HG03025 (cell line): ENCODE measurements around the gene KRTAP17-1.
"Not testable (repeated sequence)": the region's sequence is repeated elsewhere in the genome, so short reads cannot be mapped to it uniquely, and the experiment has no call there.

ENCODE experiments used
- ATAC-seq: cut with Tn5 transposase; IDR thresholded peaks from one replicate; pipeline ENCODE4 v1.9.1; 2021; ENCODE audit warnings: mild to moderate bottlenecking, moderate library complexity; ENCODE audit not compliant: unreplicated experiment, low FRiP score

KRTAP17-1 gene

GRCh38 chr17:41308251-41308917 is 7.1 kb downstream of the KRTAP17-1 start:
- no peak for ATAC-seq

DNA sequence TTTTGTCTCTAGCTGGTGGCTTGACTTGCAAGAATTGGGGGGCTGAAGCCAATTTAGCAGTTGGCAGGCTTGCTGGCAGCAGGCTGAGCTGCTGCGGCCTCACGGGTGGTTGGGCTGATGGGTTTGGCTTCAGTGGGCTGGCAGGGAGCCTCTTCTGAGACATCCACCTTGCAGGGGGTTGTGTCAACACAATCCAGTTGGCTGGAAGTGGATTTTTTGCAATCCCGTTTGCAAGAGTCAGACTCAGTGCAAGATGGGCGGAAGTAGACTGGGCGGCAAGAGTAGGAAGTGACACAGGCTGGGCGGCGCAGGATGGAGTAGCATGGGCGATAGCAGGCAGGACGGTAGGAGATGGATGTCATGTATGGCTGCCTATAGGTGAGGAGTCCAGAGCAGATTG is 7.9 kb downstream of the KRTAP17-1 start:
- no peak for ATAC-seq

DNA sequence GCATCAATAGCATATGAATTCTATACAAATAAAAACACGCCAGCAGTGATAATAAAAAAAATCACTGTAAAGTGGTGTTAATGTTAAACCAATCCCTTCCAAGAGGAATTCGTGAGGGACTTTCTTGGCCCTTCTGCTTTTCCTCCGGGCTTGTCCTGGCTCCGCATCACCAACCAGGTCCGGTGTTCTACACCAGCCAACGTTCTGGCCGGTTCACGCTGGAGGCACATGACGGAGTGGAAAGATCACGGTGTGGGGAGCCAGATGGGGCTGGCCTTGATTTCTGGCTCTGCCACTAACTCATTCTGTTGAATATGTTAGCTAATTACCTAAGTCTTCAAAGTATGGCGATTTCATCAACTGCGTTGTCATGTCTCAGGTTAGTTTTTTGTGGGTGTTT is 11.4 kb downstream of the KRTAP17-1 start:
- ATAC-seq = no peak

- ATAC-seq = no peak
Observed at GRCh38 chr17:41302981-41303380, 12.5 kb downstream of the KRTAP17-1 start.

GRCh38 chr17:41301916-41302901 is 13.3 kb downstream of the KRTAP17-1 start, which contains the start of gene KRTAP29-1:
Gene KRTAP29-1 (minus strand): TSS chr17:41302851. CDS start chr17:41302851, 0 bp downstream.
- no peak for ATAC-seq

GRCh38 chr17:41301204-41301790 is 14.2 kb downstream of the KRTAP17-1 start:
- no peak for ATAC-seq

- no peak for ATAC-seq
Observed at GRCh38 chr17:41298458-41299135, 16.9 kb downstream of the KRTAP17-1 start.

GRCh38 chr17:41296846-41297245 is 18.7 kb downstream of the KRTAP17-1 start:
- ATAC-seq = no peak

DNA sequence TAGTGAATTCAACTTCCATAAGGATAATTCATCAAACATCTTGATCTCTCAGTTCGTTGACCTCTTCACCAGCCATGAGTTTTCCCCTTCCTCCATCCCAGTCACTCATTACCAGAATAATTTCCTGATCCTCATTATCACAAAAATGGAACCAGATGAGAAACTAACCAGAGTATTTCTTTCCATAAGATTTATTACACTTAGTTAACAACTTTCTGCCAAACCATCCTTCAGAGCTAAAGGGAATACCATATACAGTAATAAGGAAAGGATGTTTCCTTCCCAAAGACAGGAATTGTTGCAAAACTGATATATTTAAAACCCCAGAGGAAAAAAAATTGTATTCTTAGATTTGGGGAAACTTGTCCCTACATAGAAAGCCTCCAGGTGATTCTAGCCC is 21.5 kb downstream of the KRTAP17-1 start:
- ATAC-seq = no peak

GRCh38 chr17:41287050-41287449 is 28.5 kb downstream of the KRTAP17-1 start:
- ATAC-seq = no peak

GRCh38 chr17:41284546-41284945 is 31.0 kb downstream of the KRTAP17-1 start:
- no peak for ATAC-seq

DNA sequence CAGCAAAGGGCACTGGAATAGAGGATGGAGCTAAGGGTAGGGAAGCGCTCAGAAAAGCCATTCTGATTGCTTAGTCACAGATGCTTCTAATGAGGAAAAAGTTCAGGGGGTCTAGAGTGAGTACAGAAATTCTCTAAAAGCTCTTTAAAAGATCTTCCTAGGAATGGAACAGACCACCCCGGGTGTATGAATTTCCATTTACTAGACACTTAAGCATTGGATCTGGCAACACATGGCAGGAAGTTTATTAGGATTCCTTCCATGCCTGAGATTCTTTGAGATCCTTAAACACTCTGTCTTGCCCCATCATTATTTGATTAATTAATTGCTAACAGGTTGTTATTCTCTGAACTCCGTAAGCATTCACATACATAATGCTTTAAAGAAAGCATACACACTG is 31.5 kb downstream of the KRTAP17-1 start:
- no peak for ATAC-seq

GRCh38 chr17:41278176-41278955 is 37.1 kb downstream of the KRTAP17-1 start:
- no peak for ATAC-seq

DNA sequence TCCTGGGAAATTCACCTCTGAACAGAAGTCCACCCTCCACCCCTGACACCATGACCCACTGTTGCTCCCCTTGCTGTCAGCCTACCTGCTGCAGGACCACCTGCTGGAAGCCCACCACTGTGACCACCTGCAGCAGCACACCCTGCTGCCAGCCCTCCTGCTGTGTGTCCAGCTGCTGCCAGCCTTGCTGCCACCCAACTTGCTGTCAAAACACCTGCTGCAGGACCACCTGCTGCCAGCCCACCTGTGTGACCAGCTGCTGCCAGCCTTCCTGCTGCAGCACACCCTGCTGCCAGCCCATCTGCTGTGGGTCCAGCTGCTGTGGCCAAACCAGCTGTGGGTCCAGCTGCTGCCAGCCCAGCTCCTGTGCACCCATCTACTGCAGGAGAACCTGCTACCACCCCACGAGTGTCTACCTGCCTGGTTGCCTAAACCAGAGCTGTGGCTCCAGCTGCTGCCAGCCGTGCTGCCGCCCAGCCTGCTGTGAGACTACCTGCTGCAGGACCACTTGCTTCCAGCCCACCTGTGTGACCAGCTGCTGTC is 39.8 kb downstream of the KRTAP17-1 start, which contains the start of gene KRTAP9-7:
Gene KRTAP9-7 (plus strand): TSS at position 51 of the 543 bp plus-strand sequence. CDS start 0 bp downstream, at position 51.
- not testable (repeated sequence) for ATAC-seq

- no peak for ATAC-seq
Observed at GRCh38 chr17:41271858-41272257, 43.7 kb downstream of the KRTAP17-1 start.

- not testable (repeated sequence) for ATAC-seq
Observed at GRCh38 chr17:41271323-41271722, 44.2 kb downstream of the KRTAP17-1 start.

GRCh38 chr17:41267711-41268110 is 47.8 kb downstream of the KRTAP17-1 start:
- ATAC-seq = no peak

DNA sequence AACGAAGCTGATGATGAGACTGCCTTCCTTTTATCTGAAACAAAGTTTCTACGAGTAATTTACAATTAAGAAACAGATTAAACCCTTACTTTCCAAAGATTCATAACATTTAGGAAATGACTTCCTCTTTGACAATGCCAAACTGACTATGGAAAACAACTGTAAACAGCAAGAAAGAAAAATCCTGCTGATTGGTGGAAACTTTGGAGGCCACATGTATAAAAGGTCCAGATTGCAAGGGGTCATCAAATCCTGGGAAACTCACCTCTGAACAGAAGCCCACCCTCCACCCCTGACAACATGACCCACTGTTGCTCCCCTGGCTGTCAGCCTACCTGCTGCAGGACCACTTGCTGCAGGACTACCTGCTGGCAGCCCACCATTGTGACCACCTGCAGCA is 50.4 kb downstream of the KRTAP17-1 start, which contains the start of gene KRTAP9-6:
Gene KRTAP9-6 (plus strand): TSS at position 301 of the 400 bp plus-strand sequence. CDS start 0 bp downstream, at position 301.
- no peak for ATAC-seq
